D721Med (cell line): Measurements from ENCODE around the gene AGPAT2.

ENCODE experiments used
- DNase-seq: peaks from one replicate; pipeline ENCODE4 v3.0.0; 2011; ENCODE audit warnings: low spot score; ENCODE audit not compliant: insufficient read length
- FAIRE-seq: peaks from 2 replicates; lab custom pipeline; 2011; peaks lifted over from hg19 to GRCh38; lab: Jason Lieb, UNC
- CTCF ChIP-seq: IDR thresholded peaks from 2 replicates; pipeline ENCODE4 v1.5.1; 2012; ENCODE audit warnings: mild to moderate bottlenecking, control low read depth; ENCODE audit not compliant: insufficient read depth; ENCODE audit errors: missing control alignments

The AGPAT2 gene

GRCh38 chr9:136657974-136658848, 29.0 kb downstream of the AGPAT2 start:
- DNase-seq = no peak
- TF ChIP-seq CTCF = no peak
- no peak for FAIRE-seq

- FAIRE-seq (no peak), DNase-seq (no peak)
- no peak for TF ChIP-seq CTCF
Measured at GRCh38 chr9:136656795-136657611, 30.3 kb downstream of the AGPAT2 start.

DNA sequence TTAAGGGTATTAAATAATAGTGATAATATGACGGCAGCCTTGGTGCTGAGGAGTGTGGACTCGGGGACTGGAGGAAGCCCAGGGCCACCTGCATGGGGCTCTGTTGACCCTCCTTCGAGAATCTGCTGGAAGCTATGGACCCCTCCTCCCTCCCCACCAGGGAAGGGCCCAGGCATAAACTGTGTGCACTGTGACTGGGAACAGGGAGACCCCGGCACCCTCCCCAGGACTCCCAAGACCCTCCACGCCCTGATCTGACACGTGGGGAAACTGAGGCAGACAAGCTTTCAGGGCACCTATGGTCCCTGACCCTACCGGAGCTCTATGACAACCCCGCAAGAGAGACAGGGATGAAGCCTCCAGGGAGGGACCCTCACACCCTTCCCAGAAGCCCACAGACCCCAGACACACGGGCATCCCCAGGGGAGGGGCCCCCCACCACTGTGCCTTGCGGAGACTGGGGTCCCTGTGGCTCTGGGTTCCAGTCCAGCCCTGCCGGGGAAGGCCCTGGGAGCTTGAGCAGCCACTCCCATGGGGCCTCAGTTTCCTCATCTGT, 31.0 kb downstream of the AGPAT2 start:
- no peak for DNase-seq
- no peak for FAIRE-seq
- no peak for TF ChIP-seq CTCF

- DNase-seq (no peak), FAIRE-seq (no peak)
- TF ChIP-seq CTCF = no peak
Measured at GRCh38 chr9:136655536-136656182, 31.6 kb downstream of the AGPAT2 start.

GRCh38 chr9:136654820-136655535, 32.3 kb downstream of the AGPAT2 start:
- FAIRE-seq = no peak
- no peak for DNase-seq
- no peak for TF ChIP-seq CTCF

- no peak for DNase-seq
- no peak for FAIRE-seq
- TF ChIP-seq CTCF = no peak
Measured at GRCh38 chr9:136653323-136654079, 33.8 kb downstream of the AGPAT2 start.
